Measurements from ENCODE around the gene BICC1.
"Not testable (repeated sequence)": the region's sequence is repeated elsewhere in the genome, so short reads cannot be mapped to it uniquely, and the experiment has no call there.

GRCh38 chr10:58597211-58597610, 84.5 kb downstream of the BICC1 start:
- TF ChIP-seq CTCF (optimal IDR thresholded peaks at IDR 0.05 in 1 of 3, IDR thresholded peaks at IDR 0.05 in 1 of 3, conservative IDR thresholded peaks at IDR 0.05 in 1 of 3; ENCODE audit: extremely low read depth in 1 of 3, insufficient read depth in 2 of 3, low read length in 3 of 3); EZH2 (IDR thresholded peaks at IDR 0.05; ENCODE audit: low read length): not testable (repeated sequence)

Data from keratinocyte (primary cell).